Kidney (tissue), 22 donors: ENCODE results near the gene ABI1. TPM values are rescaled to one million over a fixed set of nuclear protein-coding genes. Genes with fewer than 3 reads are reported as not detected.
A peak's percentile ranks its signal among the peaks of the same experiment; 100 is the strongest.
"Not testable (repeated sequence)": the region's sequence is repeated elsewhere in the genome, so short reads cannot be mapped to it uniquely, and the experiment has no call there.

Experiments used
- DNase-seq, 5 donors: peaks; one replicate each; pipeline ENCODE4 v3.0.0-alpha.2; 2013 to 2020
- FAIRE-seq: peaks from 2 replicates; lab custom pipeline; 2012; peaks lifted over from hg19 to GRCh38; lab: Jason Lieb, UNC
- H3K27ac ChIP-seq, 2 donors: one replicate each; pipeline ENCODE4 v1.7.0; 2013; ENCODE audit warnings: low read depth in 2 of 2, low read length in 2 of 2, inconsistent platforms in 1 of 2
- H3K27me3 ChIP-seq: one replicate; pipeline ENCODE4 v1.7.1; 2013; ENCODE audit warnings: low read length, inconsistent platforms; ENCODE audit not compliant: control insufficient read depth, insufficient read depth
- H3K36me3 ChIP-seq, 3 donors: one replicate each; pipeline versions ENCODE4 v1.7.0 to v1.7.1; 2013; ENCODE audit warnings: low read length in 3 of 3, control low read depth in 1 of 3, inconsistent platforms in 1 of 3; ENCODE audit not compliant: insufficient read depth in 3 of 3, control insufficient read depth in 2 of 3
- H3K4me1 ChIP-seq, 3 donors: one replicate each; pipeline versions ENCODE4 v1.7.0 to v1.7.1; 2013; ENCODE audit warnings: low read length in 3 of 3, inconsistent platforms in 1 of 3, low read depth in 1 of 3; ENCODE audit not compliant: control insufficient read depth in 2 of 3, insufficient read depth in 2 of 3
- H3K4me3 ChIP-seq, 3 donors: one replicate each; pipeline versions ENCODE4 v1.7.0 to v1.8.1; 2013; ENCODE audit warnings: low read length in 3 of 3, control low read depth in 1 of 3, inconsistent platforms in 1 of 3
- H3K9ac ChIP-seq, 3 donors: one replicate each; pipeline versions ENCODE4 v1.7.0 to v1.7.1; 2013; ENCODE audit warnings: low read length in 3 of 3, control low read depth in 1 of 3, inconsistent platforms in 1 of 3
- H3K9me3 ChIP-seq, 3 donors: one replicate each; pipeline versions ENCODE4 v1.7.0 to v1.7.1; 2013; ENCODE audit warnings: low read length in 3 of 3, control low read depth in 1 of 3, inconsistent platforms in 1 of 3; ENCODE audit not compliant: control insufficient read depth in 2 of 3, insufficient read depth in 1 of 3
- CTCF ChIP-seq: IDR thresholded peaks from 3 replicates; pipeline ENCODE4 v1.5.1; 2012; ENCODE audit warnings: mild to moderate bottlenecking, moderate library complexity, borderline replicate concordance; ENCODE audit not compliant: insufficient read depth; ENCODE audit errors: extremely low read depth
- intact Hi-C: fragments of 100-400 bp; cut with DNase I; formaldehyde crosslinking; loops from one replicate; pipeline ENCODE4 v1.11.1; 2022
- long read RNA-seq, 10 donors: library from polyadenylated mRNA in 1 of 10; unstranded in 1 of 10; transcript quantifications; one replicate each; pipeline ENCODE4 v2.0.0 and lab custom pipeline, GENCODE V29; 2021 to 2026
- polyA plus RNA-seq: library from polyadenylated mRNA; stranded (reverse); fragments of 350-450 nt; fragmentation: Illumina TruSeq; extraction: RNeasy Lipid Tissue Mini Kit (QIAGEN cat#74804); gene quantifications from one replicate; pipeline ENCODE4 v1.2.3, GENCODE V29; 2014; ENCODE audit warnings: low read depth, low replicate concordance; ENCODE audit not compliant: insufficient read depth
- total RNA-seq: library from RNA; stranded (reverse); fragmentation: NEBNext Ultra II Directional; extraction: Animal tissue kit (Norgen Biotek cat#: 25700); gene quantifications from one replicate; pipeline ENCODE4 v1.2.1, GENCODE V29; 2021
- donor health status: control.
- donor health status: control.
- donor health status: control.
- donor health status: control.
- donor health status: control.
- donor health status: DM: yes; HTN: yes; CAD: no.
- donor health status: Normal renal cell carcinoma (clear cell type).

ABI1 gene
- total RNA-seq (54.1 TPM), polyA plus RNA-seq (25.7 TPM)
- long read RNA-seq, donor 1, partial matches to known transcripts = 5 of 14 reads
- long read RNA-seq, donor 1, other reads (novel, unspliced or antisense) = 0 of 14 reads
- long read RNA-seq, donor 2, transcript ABI1-208 (10 exons, 3,515 nt) = major isoform, 5 of 19 reads
- long read RNA-seq, donor 2, partial matches to known transcripts = 7 of 19 reads
- long read RNA-seq, donor 2, other reads (novel, unspliced or antisense) = 0 of 19 reads
- long read RNA-seq, donor 3, partial matches to known transcripts = 13 of 16 reads
- long read RNA-seq, donor 3, other reads (novel, unspliced or antisense) = 0 of 16 reads
- long read RNA-seq, donor 4, partial matches to known transcripts = 5 of 18 reads
- long read RNA-seq, donor 4, other reads (novel, unspliced or antisense) = 0 of 18 reads
- long read RNA-seq, donor 5 = 0 reads
- long read RNA-seq, donor 6, transcript ABI1-208 (10 exons, 3,515 nt) = major isoform, 7 of 22 reads
- long read RNA-seq, donor 6, partial matches to known transcripts = 8 of 22 reads
- long read RNA-seq, donor 6, other reads (novel, unspliced or antisense) = 0 of 22 reads
- long read RNA-seq, donor 7, transcript ABI1-205 (10 exons, 3,516 nt) = major isoform, 7 of 27 reads
- long read RNA-seq, donor 7, partial matches to known transcripts = 3 of 27 reads
- long read RNA-seq, donor 7, other reads (novel, unspliced or antisense) = 13 of 27 reads
- long read RNA-seq, donor 8, partial matches to known transcripts = 7 of 13 reads
- long read RNA-seq, donor 8, other reads (novel, unspliced or antisense) = 0 of 13 reads
- long read RNA-seq, donor 9, partial matches to known transcripts = 6 of 8 reads
- long read RNA-seq, donor 9, other reads (novel, unspliced or antisense) = 0 of 8 reads
- long read RNA-seq, donor 10, partial matches to known transcripts = 0 of 5 reads
- long read RNA-seq, donor 10, other reads (novel, unspliced or antisense) = 0 of 5 reads

- intact Hi-C loops = no loop called here
- no peaks in the 10 kb centered on the region for H3K27me3 ChIP-seq
- TF ChIP-seq CTCF = no peak
- FAIRE-seq (peak; percentile 76), DNase-seq (peak; percentile 98 to 99 (median 99))
- H3K36me3 ChIP-seq = no peaks in the 10 kb centered on the region
- H3K9ac ChIP-seq = peak within 1 kb of the TSS; percentile 75 to 96 (median 95)
- H3K4me3 ChIP-seq = peak within 1 kb of the TSS; percentile 96 to 97 (median 97)
- peak within 1 kb of the TSS; percentile 94 to 98 for H3K27ac ChIP-seq
- peaks cover 4 to 16% (median 5%) of the 10 kb centered on the region in 3 donors for H3K4me1 ChIP-seq
- no peaks in the 10 kb centered on the region for H3K9me3 ChIP-seq
Observed at GRCh38 chr10:26860443-26861204, at the start of gene ABI1. Gene ABI1 (minus strand): TSS chr10:26860958. CDS start chr10:26860863, 95 bp downstream.

GRCh38 chr10:26909753-26910152 lies 49.0 kb upstream of the ABI1 start:
- FAIRE-seq (no peak), DNase-seq (no peak)
- no peak overlapping the region for H3K9ac ChIP-seq
- H3K27ac ChIP-seq = no peak overlapping the region
- no peaks in the 10 kb centered on the region for H3K27me3 ChIP-seq
- no peaks in the 10 kb centered on the region for H3K9me3 ChIP-seq
- no peak for TF ChIP-seq CTCF
- intact Hi-C loops = no loop called here
- no peaks in the 10 kb centered on the region for H3K36me3 ChIP-seq
- H3K4me1 ChIP-seq = no peaks in the 10 kb centered on the region
- H3K4me3 ChIP-seq = no peak overlapping the region

DNA sequence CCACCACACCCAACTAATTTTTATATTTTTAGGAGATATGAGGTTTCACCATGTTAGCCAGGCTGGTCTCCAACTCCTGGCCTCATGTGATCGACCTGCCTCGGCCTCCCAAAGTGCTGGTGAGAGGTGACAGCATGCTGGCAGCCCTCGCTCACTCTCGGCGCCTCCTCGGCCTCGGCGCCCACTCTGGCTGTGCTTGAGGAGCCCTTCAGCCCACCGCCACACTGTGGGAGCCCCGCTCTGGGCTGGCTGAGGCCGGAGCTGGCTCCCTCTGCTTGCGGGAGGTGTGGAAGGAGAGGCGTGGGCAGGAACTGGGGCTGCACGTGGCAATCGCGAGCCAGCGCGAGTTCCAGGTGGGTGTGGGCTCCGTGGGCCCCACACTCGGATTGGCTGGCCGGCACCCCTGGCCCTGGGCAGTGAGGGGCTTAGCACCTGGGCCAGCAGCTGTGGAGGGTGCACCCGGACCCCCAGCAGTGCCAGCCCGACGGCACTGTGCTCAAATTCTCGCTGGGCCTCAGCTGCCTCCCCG lies 44.6 kb upstream of the ABI1 start:
- H3K4me1 ChIP-seq, H3K9me3 ChIP-seq, FAIRE-seq, H3K27me3 ChIP-seq, intact Hi-C loops, H3K27ac ChIP-seq, H3K9ac ChIP-seq, H3K4me3 ChIP-seq, H3K36me3 ChIP-seq: not testable (repeated sequence)
- peak in 1 of 5 donors; percentile 68 for DNase-seq
